Middle frontal gyrus (tissue), 1 donor: ENCODE data around the gene PDZD2.

ENCODE experiments used
- DNase-seq: peaks from one replicate; pipeline ENCODE4 v3.0.0-alpha.2; 2015; ENCODE audit warnings: low spot score; ENCODE audit errors: extremely low spot score

PDZD2 gene

GRCh38 chr5:31863991-31864411 is 225.1 kb downstream of the PDZD2 start:
- DNase-seq, result no peak

GRCh38 chr5:31866166-31866565 is 227.2 kb downstream of the PDZD2 start:
- no peak for DNase-seq

DNA sequence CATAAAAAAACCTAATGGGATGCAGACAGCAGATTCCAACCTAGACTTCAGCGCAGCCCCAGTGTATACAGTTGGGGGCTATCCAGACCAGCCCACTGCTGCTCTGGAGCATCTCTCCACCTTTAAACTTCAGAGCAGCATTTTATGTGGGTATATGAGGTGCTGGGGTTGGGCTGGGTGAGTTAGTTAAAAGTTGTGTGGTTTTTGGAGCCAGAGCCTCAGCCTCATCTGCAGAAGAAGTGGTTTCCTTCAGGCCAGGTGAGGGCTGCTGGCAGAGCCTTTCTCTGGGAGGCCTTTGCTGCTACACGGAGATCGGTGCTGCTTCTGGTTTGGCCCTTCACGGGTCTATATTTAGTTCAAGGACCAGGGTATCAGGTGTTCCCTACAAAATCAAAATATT is 228.3 kb downstream of the PDZD2 start:
- DNase-seq, result no peak

- DNase-seq, result no peak
Measured at GRCh38 chr5:31880449-31880848, 241.5 kb downstream of the PDZD2 start.

DNA sequence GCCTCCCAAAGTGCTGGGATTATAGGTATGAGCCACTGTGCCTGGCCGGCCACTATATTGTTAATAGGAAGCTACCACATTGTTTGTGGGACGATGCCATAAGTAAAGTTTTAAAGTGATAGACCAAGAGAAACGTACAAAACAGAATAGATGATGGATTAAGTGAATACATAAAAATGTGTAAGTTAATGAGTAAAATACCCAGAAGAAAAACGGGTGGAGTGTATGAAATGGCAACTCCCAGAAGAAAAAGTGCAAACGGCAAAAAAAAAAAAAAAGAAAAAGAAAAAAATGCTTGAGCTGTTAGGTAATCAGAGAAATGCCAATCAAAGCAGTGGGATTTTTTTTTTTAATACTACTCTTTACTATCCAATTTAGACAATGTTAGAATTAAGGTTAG is 246.0 kb downstream of the PDZD2 start:
- no peak for DNase-seq

DNA sequence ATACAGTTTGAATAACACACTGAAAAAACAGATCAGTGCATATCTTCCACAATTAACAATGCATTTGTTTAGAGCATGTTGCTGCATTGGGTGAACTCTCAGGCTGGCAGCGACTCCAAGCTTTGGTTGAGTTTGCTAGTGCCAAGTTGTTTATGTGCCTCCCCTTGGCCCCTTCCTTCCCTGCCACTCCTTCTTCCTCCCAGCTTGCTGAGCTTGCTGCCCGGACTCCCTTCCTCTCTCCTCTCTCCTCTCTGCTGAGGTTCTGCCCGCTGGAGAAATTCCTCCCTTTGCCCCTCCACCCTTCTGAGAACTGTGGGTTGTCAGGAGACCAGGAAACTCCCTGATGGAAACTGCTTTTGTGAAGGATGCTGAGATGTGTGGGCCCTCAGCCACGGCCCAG is 247.3 kb downstream of the PDZD2 start:
- no peak for DNase-seq

DNA sequence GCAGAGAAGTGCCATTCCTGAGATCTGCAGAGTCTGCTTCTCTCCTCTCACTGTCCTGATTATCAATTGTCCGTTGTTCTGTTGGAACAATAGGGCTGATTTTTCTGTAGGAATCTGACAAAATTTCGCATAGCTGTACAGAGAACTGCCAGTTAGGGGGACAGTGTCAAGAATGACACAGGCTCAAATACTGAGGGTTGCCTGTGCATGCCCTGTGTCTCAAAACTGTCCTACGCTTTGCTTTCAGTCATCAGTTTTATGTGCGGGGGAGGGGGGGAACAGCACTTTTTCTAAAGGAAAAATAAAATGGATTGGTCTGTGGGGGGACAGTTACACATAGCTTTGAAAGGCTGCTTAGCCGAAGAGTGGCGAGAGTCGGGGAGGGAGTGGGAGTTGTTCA is 248.6 kb downstream of the PDZD2 start:
- DNase-seq, result peak; percentile 30

DNA sequence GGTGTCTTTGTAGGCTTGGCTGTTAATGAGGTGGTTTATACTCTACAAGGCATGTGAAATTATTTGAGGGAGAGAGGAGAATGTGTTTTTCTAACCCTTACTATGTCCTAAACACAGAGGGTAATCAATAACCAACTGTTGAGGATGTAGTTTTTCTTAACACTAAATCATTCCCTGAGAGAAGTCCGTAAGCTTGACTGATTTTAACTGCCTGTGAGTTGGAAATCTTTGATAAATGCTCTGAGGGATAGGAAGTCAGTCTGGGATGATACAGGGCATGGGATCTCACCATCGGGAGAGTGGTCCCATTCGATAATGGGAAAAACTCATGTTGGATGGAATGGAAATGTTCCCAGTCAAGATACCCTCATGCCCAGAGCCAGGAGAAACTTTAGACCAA is 249.6 kb downstream of the PDZD2 start:
- no peak for DNase-seq

GRCh38 chr5:31889001-31889561 is 250.2 kb downstream of the PDZD2 start:
- no peak for DNase-seq

- DNase-seq, result no peak
Measured at GRCh38 chr5:31890046-31890445, 251.1 kb downstream of the PDZD2 start.

- no peak for DNase-seq
Measured at GRCh38 chr5:31894141-31894540, 255.2 kb downstream of the PDZD2 start.

DNA sequence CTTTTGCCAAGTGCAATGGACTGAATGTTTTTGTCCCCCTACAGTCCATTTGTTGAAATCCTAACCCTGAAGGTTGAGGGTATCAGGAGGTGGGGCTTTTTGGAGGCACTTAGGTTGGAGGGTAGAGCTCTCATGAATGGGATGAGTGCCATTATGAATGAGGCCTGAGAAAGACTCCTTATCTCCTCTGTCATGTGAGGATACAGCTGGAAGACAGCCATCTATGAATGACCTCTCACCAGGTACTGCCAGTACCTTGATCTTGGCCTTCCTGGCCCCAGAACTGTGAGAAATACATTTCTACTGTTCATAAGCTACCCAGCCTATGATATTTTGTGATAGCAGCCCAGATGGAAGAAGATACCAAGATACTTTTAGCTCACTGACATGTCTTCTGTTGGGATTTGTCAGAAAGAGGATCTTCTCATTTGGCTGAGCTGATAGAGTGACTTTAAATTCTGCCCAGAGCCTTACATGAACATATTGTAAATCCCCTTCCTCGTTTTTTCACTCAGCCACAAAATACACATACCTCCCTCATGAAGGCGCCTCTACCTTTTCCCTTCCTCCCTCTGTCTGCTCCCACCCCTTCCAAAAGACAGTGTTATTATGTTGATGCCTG is 256.4 kb downstream of the PDZD2 start:
- DNase-seq, result no peak

GRCh38 chr5:31898036-31898632 is 259.2 kb downstream of the PDZD2 start:
- DNase-seq, result no peak

DNA sequence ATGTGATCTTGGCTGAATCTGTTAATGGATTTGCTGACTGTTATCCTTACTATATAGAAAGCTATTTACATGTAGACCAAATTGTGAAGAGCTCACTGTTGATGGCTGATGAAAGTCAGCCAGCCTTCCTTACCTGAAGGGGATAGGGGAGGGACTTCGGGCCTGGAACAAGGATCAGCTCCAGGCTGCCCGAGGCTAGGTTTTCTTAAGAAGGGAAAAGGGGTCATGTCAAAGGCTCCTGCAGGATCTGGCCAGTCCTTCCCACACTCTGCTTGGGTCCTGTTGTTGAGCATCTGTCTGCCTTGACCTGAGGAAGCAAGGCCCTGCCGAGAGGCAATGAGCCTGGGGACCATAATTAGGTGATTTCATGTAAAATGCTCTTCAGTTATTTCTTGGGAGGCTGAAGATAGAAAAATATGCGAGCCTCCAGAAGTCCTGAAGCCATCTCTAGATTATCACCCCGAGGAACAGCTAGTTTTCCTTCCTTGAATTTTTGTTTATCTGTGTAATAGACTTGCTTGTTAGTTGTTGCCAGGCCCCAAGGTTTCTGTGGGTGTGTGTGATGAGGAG is 261.4 kb downstream of the PDZD2 start:
- DNase-seq, result no peak

DNA sequence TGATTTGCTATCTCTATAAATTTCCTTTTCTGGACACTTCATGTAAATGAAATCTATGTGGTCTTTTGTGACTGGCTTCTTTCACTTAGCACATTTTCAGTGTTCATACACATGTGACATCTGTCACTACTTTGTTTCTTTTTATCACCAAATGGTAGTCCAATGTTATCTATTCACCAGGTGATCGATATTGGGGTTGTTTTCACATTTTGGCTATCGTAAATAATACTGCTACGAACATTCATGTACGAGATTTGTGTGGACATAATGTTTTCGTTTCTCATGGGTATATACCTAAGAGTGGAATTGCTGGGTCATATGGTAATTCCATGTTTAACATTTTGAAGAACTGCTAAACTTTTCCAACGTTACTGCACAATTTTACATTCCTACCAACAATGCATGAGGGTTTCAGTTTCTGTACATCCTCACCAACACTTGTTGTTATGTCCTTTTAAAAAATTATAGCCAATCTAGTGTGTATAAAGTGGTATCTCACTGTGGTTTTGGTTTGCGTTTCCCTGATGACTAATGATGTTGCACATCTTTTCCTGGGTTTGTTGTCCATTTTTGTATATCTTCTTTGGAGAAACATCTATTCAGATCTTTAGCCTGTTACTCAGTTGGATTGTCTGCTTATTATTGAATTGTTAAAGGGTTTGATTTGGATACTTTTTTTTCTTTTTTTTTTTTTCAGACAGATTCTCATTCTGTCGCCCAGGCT is 263.0 kb downstream of the PDZD2 start:
- no peak for DNase-seq

- no peak for DNase-seq
Measured at GRCh38 chr5:31908396-31908795, 269.5 kb downstream of the PDZD2 start.

DNA sequence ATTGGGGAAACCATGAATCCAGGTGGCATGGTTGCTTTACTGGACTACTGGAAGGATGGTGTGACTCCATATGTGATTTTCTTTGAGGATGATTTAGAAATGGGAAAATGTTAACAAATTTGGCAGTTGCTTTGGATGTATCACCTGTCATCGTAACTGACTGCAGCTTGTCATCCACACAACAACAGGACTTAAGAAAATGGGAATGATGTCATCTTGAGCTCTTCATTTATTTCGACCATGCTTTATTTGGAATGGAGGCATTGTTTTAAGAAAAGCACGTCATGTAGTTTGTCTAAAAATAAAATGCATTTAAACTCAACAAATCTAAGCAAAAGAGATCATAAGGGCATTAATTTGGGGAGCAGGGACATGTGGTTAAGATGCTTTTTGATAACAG is 270.1 kb downstream of the PDZD2 start:
- no peak for DNase-seq

DNA sequence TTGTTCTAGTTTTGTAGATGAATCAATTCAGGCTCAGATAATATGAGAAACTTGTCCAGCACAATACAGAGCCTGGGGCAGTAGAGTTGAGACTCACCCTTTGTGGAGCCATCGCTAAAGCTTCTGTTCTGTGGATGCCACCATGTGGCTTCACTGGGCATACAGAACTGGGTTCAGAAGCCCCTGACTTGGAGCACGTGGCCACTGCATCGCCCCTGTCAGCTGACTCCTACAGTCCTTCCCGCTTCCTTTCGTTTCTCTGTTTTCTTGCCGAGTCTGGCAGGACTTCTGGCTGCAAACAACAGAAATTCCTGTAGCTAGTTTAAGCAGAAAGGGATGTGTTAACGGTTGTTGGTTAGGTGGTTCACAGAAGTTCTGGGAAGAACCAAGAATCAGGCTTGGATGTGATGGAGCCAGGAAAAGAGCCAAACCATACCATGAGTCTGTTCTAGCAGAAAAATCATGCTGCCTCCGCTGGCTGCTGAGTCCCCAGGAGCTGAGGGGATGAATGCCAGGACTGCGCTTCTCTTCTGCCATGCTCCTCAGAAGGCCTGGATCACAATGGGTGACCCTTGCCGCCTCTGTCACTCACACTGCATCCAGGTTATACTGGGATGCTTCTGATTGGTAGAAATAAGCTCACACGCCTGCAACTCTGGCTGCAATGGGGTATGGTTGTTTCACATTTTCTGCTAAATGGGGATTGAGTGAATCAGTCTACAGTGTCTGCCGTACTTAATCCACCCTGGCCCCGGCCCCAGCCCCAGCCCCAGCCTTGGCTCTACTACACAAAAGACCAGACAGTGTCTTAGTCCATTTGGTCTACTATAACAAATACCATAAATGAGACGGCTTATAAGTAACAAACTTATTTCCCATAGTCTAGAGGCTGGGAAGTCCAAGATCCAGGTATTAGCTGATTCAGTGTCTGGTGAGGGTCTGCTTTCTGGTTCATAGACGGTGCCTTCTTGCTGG is 272.6 kb downstream of the PDZD2 start:
- DNase-seq, result peak; percentile 46

DNA sequence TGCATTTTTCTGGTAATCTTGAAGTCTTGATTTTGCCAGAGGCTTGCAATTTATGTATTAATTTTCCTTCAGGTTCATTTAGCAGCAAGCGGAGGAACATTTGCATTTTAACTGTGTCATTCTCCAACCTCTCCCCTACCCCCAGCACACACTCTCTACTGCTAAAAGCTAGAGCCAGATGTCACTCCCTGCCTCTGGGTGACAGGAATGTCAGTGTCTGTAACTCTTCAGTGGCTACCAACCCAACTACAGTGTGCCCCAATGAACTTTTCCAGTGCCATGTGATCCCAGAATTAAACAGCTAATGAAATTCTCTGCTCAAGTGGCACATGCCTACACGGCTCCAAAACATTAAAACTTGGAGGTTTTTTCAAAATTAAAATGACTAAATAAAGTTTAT is 274.9 kb downstream of the PDZD2 start:
- DNase-seq, result no peak

GRCh38 chr5:31916327-31916726 is 277.4 kb downstream of the PDZD2 start:
- no peak for DNase-seq

DNA sequence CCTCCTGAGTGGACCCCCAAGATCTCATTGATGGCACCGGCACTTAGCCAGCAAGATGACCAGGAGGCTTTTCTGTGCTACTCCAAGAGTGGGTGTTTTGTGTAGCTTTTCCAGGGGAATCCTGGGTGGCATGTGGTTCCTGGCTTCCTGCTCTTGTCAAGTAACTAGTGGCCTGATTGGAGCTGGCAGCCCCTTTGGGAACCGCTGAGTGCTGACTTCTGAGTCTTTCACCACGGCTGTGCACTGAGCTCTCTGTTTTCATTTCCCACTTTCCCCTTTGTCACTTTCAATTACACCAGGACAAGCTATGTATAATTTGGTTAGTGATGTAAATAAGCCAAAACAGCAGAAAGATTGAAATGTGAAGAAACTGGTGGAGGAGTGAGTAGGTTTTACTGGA is 279.8 kb downstream of the PDZD2 start:
- no peak for DNase-seq
